Measurements from ENCODE around the gene KCNK2.

KCNK2 gene

DNA sequence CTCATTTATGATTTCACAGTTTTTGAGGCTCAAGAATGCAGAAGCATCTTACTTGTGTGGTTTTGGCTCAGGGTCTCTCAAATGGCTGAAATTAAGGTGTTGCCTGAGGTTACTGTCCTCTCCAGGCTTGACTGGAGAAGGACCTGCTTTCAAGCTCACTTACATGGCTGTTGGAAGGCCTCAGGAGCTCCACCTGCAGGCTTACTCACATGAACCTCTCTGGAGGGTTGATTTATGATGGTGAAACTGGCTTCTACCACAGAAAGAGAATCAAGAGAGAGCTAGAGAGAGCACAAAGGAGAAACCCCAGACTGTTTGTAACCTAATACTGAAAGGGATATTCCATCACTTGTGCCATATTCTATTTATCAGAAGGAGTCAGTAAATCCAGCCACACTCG lies 6.2 kb upstream of the KCNK2 start:
- H3K9me3 ChIP-seq (ENCODE audit: insufficient read depth, low read length, severe bottlenecking), result no peaks in the 10 kb centered on the region
- TF ChIP-seq, protein P1, sequence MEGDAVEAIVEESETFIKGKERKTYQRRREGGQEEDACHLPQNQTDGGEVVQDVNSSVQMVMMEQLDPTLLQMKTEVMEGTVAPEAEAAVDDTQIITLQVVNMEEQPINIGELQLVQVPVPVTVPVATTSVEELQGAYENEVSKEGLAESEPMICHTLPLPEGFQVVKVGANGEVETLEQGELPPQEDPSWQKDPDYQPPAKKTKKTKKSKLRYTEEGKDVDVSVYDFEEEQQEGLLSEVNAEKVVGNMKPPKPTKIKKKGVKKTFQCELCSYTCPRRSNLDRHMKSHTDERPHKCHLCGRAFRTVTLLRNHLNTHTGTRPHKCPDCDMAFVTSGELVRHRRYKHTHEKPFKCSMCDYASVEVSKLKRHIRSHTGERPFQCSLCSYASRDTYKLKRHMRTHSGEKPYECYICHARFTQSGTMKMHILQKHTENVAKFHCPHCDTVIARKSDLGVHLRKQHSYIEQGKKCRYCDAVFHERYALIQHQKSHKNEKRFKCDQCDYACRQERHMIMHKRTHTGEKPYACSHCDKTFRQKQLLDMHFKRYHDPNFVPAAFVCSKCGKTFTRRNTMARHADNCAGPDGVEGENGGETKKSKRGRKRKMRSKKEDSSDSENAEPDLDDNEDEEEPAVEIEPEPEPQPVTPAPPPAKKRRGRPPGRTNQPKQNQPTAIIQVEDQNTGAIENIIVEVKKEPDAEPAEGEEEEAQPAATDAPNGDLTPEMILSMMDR (IDR thresholded peaks at IDR 0.05; ENCODE audit: borderline replicate concordance, extremely low read depth, low read length, poor library complexity, severe bottlenecking), result no peak
- TF ChIP-seq EZH2 (IDR thresholded peaks at IDR 0.05; ENCODE audit: borderline replicate concordance, low read depth, low read length, severe bottlenecking), result no peak
- no peak overlapping the region for H3K4me3 ChIP-seq (ENCODE audit: low read depth in 1 of 2, low read length in 2 of 2)
- H3K36me3 ChIP-seq (ENCODE audit: insufficient read depth, low read length), result no peaks in the 10 kb centered on the region
- H3K79me2 ChIP-seq (ENCODE audit: insufficient read depth, low read length), result no peaks in the 10 kb centered on the region
- H3K27ac ChIP-seq (ENCODE audit: low read length), result no peak overlapping the region
- DNase-seq (no peak), ATAC-seq (ENCODE audit: insufficient read depth, low read depth) (no peak)
- no peaks in the 10 kb centered on the region for H3K27me3 ChIP-seq (ENCODE audit: insufficient read depth, low read length, poor library complexity)
- no peak overlapping the region for H2AFZ ChIP-seq (ENCODE audit: low read depth, low read length)
- no peaks in the 10 kb centered on the region for H3K4me1 ChIP-seq (ENCODE audit: insufficient read depth, low read length)
- no peak overlapping the region for H3K9ac ChIP-seq (ENCODE audit: low read depth, low read length)
- H3K4me2 ChIP-seq (ENCODE audit: insufficient read depth, low read length), result no peak overlapping the region
- no peaks in the 10 kb centered on the region for H4K20me1 ChIP-seq (ENCODE audit: insufficient read depth, low read length)

DNA sequence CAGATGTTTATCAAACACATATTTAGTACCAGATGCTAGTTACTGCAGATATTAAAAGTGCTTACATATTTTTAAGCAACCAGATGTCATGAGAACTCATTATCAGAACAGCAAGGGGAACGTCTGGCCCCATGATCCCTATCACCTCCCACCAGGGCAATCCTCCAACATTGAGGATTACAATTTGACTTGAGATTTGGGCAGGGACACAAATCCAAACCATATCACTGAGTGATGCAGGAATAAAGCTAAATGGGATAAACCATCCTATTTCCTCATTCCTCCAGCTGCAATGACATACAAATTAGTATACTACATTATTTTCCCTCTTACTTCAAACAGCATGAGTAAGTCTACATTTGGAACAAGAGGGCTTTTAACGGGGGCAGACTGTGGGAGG lies 3.1 kb upstream of the KCNK2 start:
- ATAC-seq (ENCODE audit: insufficient read depth, low read depth), result no peak
- no peaks in the 10 kb centered on the region for H3K9me3 ChIP-seq (ENCODE audit: insufficient read depth, low read length, severe bottlenecking)
- no peak overlapping the region for H3K4me2 ChIP-seq (ENCODE audit: insufficient read depth, low read length)
- TF ChIP-seq EZH2 (IDR thresholded peaks at IDR 0.05; ENCODE audit: borderline replicate concordance, low read depth, low read length, severe bottlenecking), result no peak
- TF ChIP-seq, protein P1 (IDR thresholded peaks at IDR 0.05; ENCODE audit: borderline replicate concordance, extremely low read depth, low read length, poor library complexity, severe bottlenecking), result no peak
- H3K79me2 ChIP-seq (ENCODE audit: insufficient read depth, low read length), result no peaks in the 10 kb centered on the region
- no peak overlapping the region for H3K27ac ChIP-seq (ENCODE audit: low read length)
- H3K4me1 ChIP-seq (ENCODE audit: insufficient read depth, low read length), result no peaks in the 10 kb centered on the region
- no peak overlapping the region for H3K4me3 ChIP-seq (ENCODE audit: low read depth in 1 of 2, low read length in 2 of 2)
- H3K9ac ChIP-seq (ENCODE audit: low read depth, low read length), result no peak overlapping the region
- no peaks in the 10 kb centered on the region for H3K27me3 ChIP-seq (ENCODE audit: insufficient read depth, low read length, poor library complexity)
- H2AFZ ChIP-seq (ENCODE audit: low read depth, low read length), result no peak overlapping the region
- DNase-seq, result no peak
- no peaks in the 10 kb centered on the region for H4K20me1 ChIP-seq (ENCODE audit: insufficient read depth, low read length)
- no peaks in the 10 kb centered on the region for H3K36me3 ChIP-seq (ENCODE audit: insufficient read depth, low read length)

DNA sequence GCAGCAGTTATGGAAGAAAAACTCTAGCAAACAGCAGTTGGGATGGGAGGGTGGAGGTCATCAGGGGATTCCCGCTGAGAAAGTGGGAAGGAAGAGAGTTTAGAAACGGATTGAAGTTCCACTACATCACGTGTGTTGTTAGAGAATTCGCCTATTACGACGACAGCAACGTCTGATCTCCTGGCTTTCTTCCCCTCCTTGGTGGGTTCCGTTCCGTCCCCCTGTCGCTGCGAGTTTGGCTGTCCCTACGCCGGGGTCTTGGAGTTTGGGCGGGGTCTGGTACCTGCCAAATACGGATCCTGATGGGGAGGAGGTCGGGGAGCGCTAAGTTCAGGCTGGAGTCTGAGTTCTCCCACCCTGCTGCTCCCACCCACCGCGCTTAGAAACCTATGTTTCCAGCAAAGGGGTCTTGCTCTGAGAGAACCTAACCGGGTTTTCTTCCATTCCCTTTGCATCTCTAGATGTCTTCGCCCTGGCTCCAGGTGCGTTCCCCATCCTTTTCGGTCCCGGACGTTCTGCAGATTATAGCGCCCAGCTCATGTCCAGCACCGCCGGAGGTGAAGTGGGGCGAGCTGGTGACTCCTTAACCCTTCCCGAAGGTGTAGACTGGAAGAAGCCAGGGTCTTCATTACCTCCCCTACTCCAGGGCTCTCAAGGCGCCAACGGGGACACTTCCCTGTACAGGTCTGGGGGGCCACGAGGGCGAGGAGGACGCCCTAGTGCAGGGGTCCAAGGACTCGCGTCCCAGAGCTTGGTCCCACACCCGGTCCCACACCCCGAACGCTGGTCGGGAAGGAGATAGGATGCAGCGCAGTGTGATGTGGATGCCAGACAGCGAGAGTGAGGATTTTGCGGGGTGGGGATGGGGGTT lies 641 bp upstream of the KCNK2 start:
- Histone ChIP-seq H4K20me1 (ENCODE audit: insufficient read depth, low read length) (no peaks in the 10 kb centered on the region), H3K79me2 (ENCODE audit: insufficient read depth, low read length) (no peaks in the 10 kb centered on the region), H3K27me3 (ENCODE audit: insufficient read depth, low read length, poor library complexity) (no peaks in the 10 kb centered on the region), H3K9ac (ENCODE audit: low read depth, low read length) (no peak overlapping the region), H2AFZ (ENCODE audit: low read depth, low read length) (no peak overlapping the region), H3K4me2 (ENCODE audit: insufficient read depth, low read length) (no peak overlapping the region), H3K4me3 (ENCODE audit: low read depth in 1 of 2, low read length in 2 of 2) (no peak overlapping the region), H3K27ac (ENCODE audit: low read length) (no peak overlapping the region), H3K36me3 (ENCODE audit: insufficient read depth, low read length) (no peaks in the 10 kb centered on the region), H3K9me3 (ENCODE audit: insufficient read depth, low read length, severe bottlenecking) (no peaks in the 10 kb centered on the region), H3K4me1 (ENCODE audit: insufficient read depth, low read length) (no peaks in the 10 kb centered on the region)
- no peak for TF ChIP-seq EZH2 (IDR thresholded peaks at IDR 0.05; ENCODE audit: borderline replicate concordance, low read depth, low read length, severe bottlenecking)
- TF ChIP-seq, protein P1 (IDR thresholded peaks at IDR 0.05; ENCODE audit: borderline replicate concordance, extremely low read depth, low read length, poor library complexity, severe bottlenecking), result no peak
- no peak for DNase-seq
- no peak for ATAC-seq (ENCODE audit: insufficient read depth, low read depth)
